Subcutaneous adipose tissue (tissue), 4 donors: Measurements from ENCODE around the gene PRKAR2B. TPM values are rescaled to one million over a fixed set of nuclear protein-coding genes. Genes with fewer than 3 reads are reported as not detected.

Experiments used
- CTCF ChIP-seq: fragments of 450-650 bp; IDR thresholded peaks from one replicate; pipeline ENCODE4 v1.5.1; 2016; ENCODE audit warnings: low read depth, mild to moderate bottlenecking, control low read depth, antibody characterized with exemption, moderate library complexity
- total RNA-seq, 4 donors: library from RNA; depleted of rRNA; stranded (reverse); fragments of >200 nt; gene quantifications; one replicate each; pipeline ENCODE4 v1.1.0, GENCODE V29; 2016

The PRKAR2B gene
- total RNA-seq, 4 donors from 2014 or later = 224 to 678 (median 404) TPM

GRCh38 chr7:107037717-107038603 is 6.5 kb upstream of the PRKAR2B start:
- no peak for TF ChIP-seq CTCF

GRCh38 chr7:107039199-107039900 is 5.2 kb upstream of the PRKAR2B start:
- TF ChIP-seq CTCF = no peak

- no peak for TF ChIP-seq CTCF
Observed at GRCh38 chr7:107041097-107041496, 3.4 kb upstream of the PRKAR2B start.

GRCh38 chr7:107043491-107043890 is 1.0 kb upstream of the PRKAR2B start:
- TF ChIP-seq CTCF = no peak

GRCh38 chr7:107043921-107044346 is 571 bp upstream of the PRKAR2B start:
- no peak for TF ChIP-seq CTCF

GRCh38 chr7:107045195-107045960 is 873 bp downstream of the PRKAR2B start:
- TF ChIP-seq CTCF = no peak
